ENCODE data around the gene NVL. TPM values are rescaled to one million over a fixed set of nuclear protein-coding genes. Genes with fewer than 3 reads are reported as not detected.

The NVL gene
- total RNA-seq, 3 donors from 2014 or later: 16.0 to 46.0 (median 30.8) TPM

- no peak overlapping the region for H3K27ac ChIP-seq
- H3K4me3 ChIP-seq: no peak overlapping the region
- H3K36me3 ChIP-seq: no peaks in the 10 kb centered on the region
- H3K4me1 ChIP-seq: no peaks in the 10 kb centered on the region
- no peak for DNase-seq (ENCODE audit: low spot score in 2 of 2)
- intact Hi-C loops (cut with DNase I; ENCODE audit: low total_unique reads): no loop called here
- H3K9me3 ChIP-seq: no peaks in the 10 kb centered on the region
- H3K27me3 ChIP-seq: no peaks in the 10 kb centered on the region
- TF ChIP-seq POLR2A (IDR thresholded peaks at IDR 0.05) (no peak), POLR2AphosphoS5 (IDR thresholded peaks at IDR 0.05) (no peak), CTCF (IDR thresholded peaks at IDR 0.05) (no peak)
Measured at GRCh38 chr1:224185208-224185607, 144.8 kb downstream of the NVL start.

GRCh38 chr1:224183591-224184312, 146.2 kb downstream of the NVL start:
- no peaks in the 10 kb centered on the region for H3K9me3 ChIP-seq
- no peaks in the 10 kb centered on the region for H3K27me3 ChIP-seq
- peak in 1 of 2 donors; percentile 34 for DNase-seq (ENCODE audit: low spot score in 2 of 2)
- H3K27ac ChIP-seq: peak overlapping the region; percentile 94 to 98
- H3K36me3 ChIP-seq: no peaks in the 10 kb centered on the region
- intact Hi-C loops (cut with DNase I; ENCODE audit: low total_unique reads): no loop called here
- peak overlapping the region; percentile 91 to 99 (median 94) for H3K4me3 ChIP-seq
- TF ChIP-seq CTCF (IDR thresholded peaks at IDR 0.05): no peak
- no peak for TF ChIP-seq POLR2A (IDR thresholded peaks at IDR 0.05)
- TF ChIP-seq POLR2AphosphoS5 (IDR thresholded peaks at IDR 0.05): peak in 1 of 3 donors; percentile 8
- H3K4me1 ChIP-seq: no peaks in the 10 kb centered on the region

- peak within 1 kb of the TSS; percentile 91 to 99 (median 94) for H3K4me3 ChIP-seq
- H3K27me3 ChIP-seq: no peaks in the 10 kb centered on the region
- H3K27ac ChIP-seq: peak within 1 kb of the TSS; percentile 94 to 98
- H3K4me1 ChIP-seq: no peaks in the 10 kb centered on the region
- H3K36me3 ChIP-seq: no peaks in the 10 kb centered on the region
- peak; percentile 77 to 84 for DNase-seq (ENCODE audit: low spot score in 2 of 2)
- TF ChIP-seq POLR2AphosphoS5 (IDR thresholded peaks at IDR 0.05): peak; percentile 70 to 80 (median 72)
- no peak for TF ChIP-seq CTCF (IDR thresholded peaks at IDR 0.05)
- peak; percentile 26 for TF ChIP-seq POLR2A (IDR thresholded peaks at IDR 0.05)
- intact Hi-C loops (cut with DNase I; ENCODE audit: low total_unique reads): no loop called here
- H3K9me3 ChIP-seq: no peaks in the 10 kb centered on the region
Measured at GRCh38 chr1:224182866-224183590, 146.9 kb downstream of the NVL start, which contains the start of gene DEGS1. Gene DEGS1 (plus strand): TSS chr1:224183240. CDS start chr1:224183337, 97 bp downstream.

- Histone ChIP-seq H3K27ac (peak overlapping the region; percentile 94 to 98), H3K4me1 (no peaks in the 10 kb centered on the region), H3K9me3 (no peaks in the 10 kb centered on the region), H3K4me3 (peak overlapping the region; percentile 91 to 99 (median 94)), H3K36me3 (no peaks in the 10 kb centered on the region), H3K27me3 (no peaks in the 10 kb centered on the region)
- DNase-seq (ENCODE audit: low spot score in 2 of 2): no peak
- intact Hi-C loops (cut with DNase I; ENCODE audit: low total_unique reads): no loop called here
- TF ChIP-seq POLR2AphosphoS5 (IDR thresholded peaks at IDR 0.05) (no peak), CTCF (IDR thresholded peaks at IDR 0.05) (no peak), POLR2A (IDR thresholded peaks at IDR 0.05) (no peak)
Measured at GRCh38 chr1:224182057-224182865, 147.7 kb downstream of the NVL start.

Data from breast epithelium (tissue), 4 donors.